ENCODE measurements around the gene RPS8.
"Not testable (repeated sequence)": the region's sequence is repeated elsewhere in the genome, so short reads cannot be mapped to it uniquely, and the experiment has no call there.

Gene RPS8

GRCh38 chr1:44783697-44784093, 8.4 kb downstream of the RPS8 start:
- DNase-seq: no peak

GRCh38 chr1:44784094-44785028, 9.0 kb downstream of the RPS8 start:
- no peak for DNase-seq

GRCh38 chr1:44785029-44785380, 9.7 kb downstream of the RPS8 start:
- no peak for DNase-seq

- DNase-seq: no peak
Observed at GRCh38 chr1:44785501-44786137, 10.3 kb downstream of the RPS8 start.

- DNase-seq: no peak
Observed at GRCh38 chr1:44786138-44786840, 10.9 kb downstream of the RPS8 start.

GRCh38 chr1:44786841-44787426, 11.6 kb downstream of the RPS8 start:
- DNase-seq: no peak

GRCh38 chr1:44787506-44787905, 12.2 kb downstream of the RPS8 start:
- no peak for DNase-seq

- no peak for DNase-seq
Observed at GRCh38 chr1:44788120-44788860, 12.9 kb downstream of the RPS8 start, which contains the start of gene BEST4. Gene BEST4 (minus strand): TSS chr1:44788170. CDS start chr1:44787705, 465 bp downstream.

GRCh38 chr1:44790968-44791801, 15.8 kb downstream of the RPS8 start:
- no peak for DNase-seq

GRCh38 chr1:44792736-44793502, 17.6 kb downstream of the RPS8 start:
- DNase-seq: no peak

GRCh38 chr1:44797886-44798285, 22.5 kb downstream of the RPS8 start:
- DNase-seq: not testable (repeated sequence)

GRCh38 chr1:44798481-44799365, 23.4 kb downstream of the RPS8 start:
- no peak for DNase-seq

GRCh38 chr1:44799770-44800584, 24.6 kb downstream of the RPS8 start, which contains the start of gene PLK3:
Gene PLK3 (plus strand): TSS chr1:44800377. CDS start chr1:44800464, 87 bp downstream.
- peak; percentile 98 for DNase-seq

- DNase-seq: no peak
Observed at GRCh38 chr1:44801491-44802305, 26.4 kb downstream of the RPS8 start.

GRCh38 chr1:44802306-44803061, 27.1 kb downstream of the RPS8 start:
- DNase-seq: no peak

- DNase-seq: no peak
Observed at GRCh38 chr1:44803062-44803311, 27.6 kb downstream of the RPS8 start.

All from T1000 (cell line).